HepG2 (cell line): Measurements from ENCODE around the gene CHN2. TPM values are rescaled to one million over a fixed set of nuclear protein-coding genes. Genes with fewer than 3 reads are reported as not detected.

Experiments used
- E2F2 ChIP-seq: sonication (generic); formaldehyde crosslinking; IDR thresholded peaks from 2 replicates; pipeline ENCODE4 v1.4.0; 2020; ENCODE audit warnings: missing genetic modification reagents, borderline replicate concordance
- GATAD2A ChIP-seq: IDR thresholded peaks from 2 replicates; pipeline ENCODE4 v1.6.1; 2016
- GLMP ChIP-seq: sonication (generic); formaldehyde crosslinking; IDR thresholded peaks from 2 replicates; pipeline ENCODE4 v1.9.0; 2021; ENCODE audit warnings: missing genetic modification reagents, mild to moderate bottlenecking, borderline replicate concordance
- HNF4G ChIP-seq, 2 experiments: sonication (generic) in 1 of 2; formaldehyde crosslinking in 1 of 2; IDR thresholded peaks; 2 replicates each; pipeline versions ENCODE4 v1.4.0 to v1.6.1; 2011 to 2020; ENCODE audit warnings: borderline replicate concordance in 2 of 2, low read depth in 2 of 2, mild to moderate bottlenecking in 2 of 2, low read length in 1 of 2, missing genetic modification reagents in 1 of 2, moderate library complexity in 1 of 2
- MAF1 ChIP-seq: sonication (generic); formaldehyde crosslinking; IDR thresholded peaks from 2 replicates; pipeline ENCODE4 v1.5.0; 2020; ENCODE audit warnings: missing genetic modification reagents, borderline replicate concordance
- MYC ChIP-seq: sonication (generic); formaldehyde crosslinking; IDR thresholded peaks from 2 replicates; pipeline ENCODE4 v1.9.0; 2021; ENCODE audit warnings: missing genetic modification reagents, borderline replicate concordance
- NAIF1 ChIP-seq: sonication (generic); formaldehyde crosslinking; IDR thresholded peaks from 2 replicates; pipeline ENCODE4 v1.5.0; 2020; ENCODE audit warnings: mild to moderate bottlenecking, missing genetic modification reagents, borderline replicate concordance
- NFIC ChIP-seq: IDR thresholded peaks from 2 replicates; pipeline ENCODE4 v1.6.1; 2012; ENCODE audit warnings: mild to moderate bottlenecking, low read length, inconsistent platforms
- RERE ChIP-seq: IDR thresholded peaks from 2 replicates; pipeline ENCODE4 v1.6.1; 2016; ENCODE audit warnings: low read depth, missing genetic modification reagents, missing compliant biosample characterization
- SIX4 ChIP-seq: sonication (generic); formaldehyde crosslinking; IDR thresholded peaks from 2 replicates; pipeline ENCODE4 v1.4.0; 2020; ENCODE audit warnings: missing genetic modification reagents
- STAG1 ChIP-seq: sonication (generic); formaldehyde crosslinking; IDR thresholded peaks from 2 replicates; pipeline ENCODE4 v1.4.0; 2020; ENCODE audit warnings: missing genetic modification reagents
- ZBTB2 ChIP-seq: sonication (generic); formaldehyde crosslinking; IDR thresholded peaks from 2 replicates; pipeline ENCODE4 v1.8.0; 2022; ENCODE audit warnings: low read depth, missing genetic modification reagents
- ZNF207 ChIP-seq: fragments of 450-650 bp; IDR thresholded peaks from 2 replicates; pipeline ENCODE4 v1.6.1; 2016; ENCODE audit warnings: antibody characterized with exemption, borderline replicate concordance
- ZNF460 ChIP-seq: sonication (generic); formaldehyde crosslinking; IDR thresholded peaks from 2 replicates; pipeline ENCODE4 v1.5.1; 2020; ENCODE audit warnings: missing genetic modification reagents, mild to moderate bottlenecking, borderline replicate concordance
- ZNF547 ChIP-seq: sonication (generic); formaldehyde crosslinking; IDR thresholded peaks from 2 replicates; pipeline ENCODE4 v1.5.1; 2020; ENCODE audit warnings: mild to moderate bottlenecking, missing genetic modification reagents
- ZNF580 ChIP-seq: IDR thresholded peaks from 2 replicates; pipeline ENCODE4 v1.6.1; 2016; ENCODE audit warnings: low read depth, borderline replicate concordance
- ZNF879 ChIP-seq: sonication (generic); formaldehyde crosslinking; IDR thresholded peaks from 2 replicates; pipeline ENCODE4 v1.8.1; 2023; ENCODE audit warnings: missing genetic modification reagents
- ZNF883 ChIP-seq: sonication (generic); formaldehyde crosslinking; IDR thresholded peaks from 2 replicates; pipeline ENCODE4 v1.5.1; 2020; ENCODE audit warnings: mild to moderate bottlenecking, missing genetic modification reagents; ENCODE audit errors: not compliant biosample characterization
- ZSCAN29 ChIP-seq: sonication (generic); formaldehyde crosslinking; conservative IDR thresholded peaks from 2 replicates; pipeline ENCODE4 v1.4.0; 2020; ENCODE audit warnings: mild to moderate bottlenecking, missing genetic modification reagents
- polyA plus RNA-seq, 8 experiments: library from polyadenylated mRNA; depleted of rRNA in 3 of 8; stranded (reverse) in 7 of 8; unstranded in 1 of 8; fragments of >200 nt; fragmentation: Illumina TruSeq in 4 of 8; extraction: Trizol in 4 of 8; gene quantifications; 2 replicates each; pipeline versions ENCODE4 v1.2.1 to v1.2.3, GENCODE V29; 2011 to 2016; ENCODE audit warnings: low read depth in 4 of 8, missing spikeins in 1 of 8, mixed read lengths in 1 of 8; ENCODE audit not compliant: insufficient read depth in 1 of 8
- total RNA-seq, 5 experiments: library from RNA; depleted of rRNA; stranded (reverse); fragments of >200 nt; fragmentation: Illumina TruSeq; extraction: Trizol; gene quantifications; 2 replicates each; pipeline ENCODE4 v1.2.3, GENCODE V29; 2016; ENCODE audit warnings: low read depth in 1 of 5

CHN2 gene
- total and polyA plus RNA-seq, 2 of the 13 experiments (the other 11 are each of a cell fraction or from before 2014, with no cell fraction given) = 23.5 to 30.5 TPM

GRCh38 chr7:29190349-29191045, 4.1 kb upstream of the CHN2 start (continued):
- TF ChIP-seq RERE (CRISPR knock-in tag) = peak; percentile 88
- TF ChIP-seq ZNF883 (CRISPR knock-in tag) = no peak
- TF ChIP-seq NFIC = peak; percentile 91
- TF ChIP-seq STAG1 (CRISPR knock-in tag) = peak; percentile 17; the same call in 1 of the 2 replicates
- no peak for TF ChIP-seq ZNF460 (CRISPR knock-in tag)
- TF ChIP-seq ZBTB2 (CRISPR knock-in tag) = 0 out of 2 replicates have a peak, but pooled peaks have one; percentile 26
- TF ChIP-seq ZNF547 (CRISPR knock-in tag) = no peak
- TF ChIP-seq GLMP (CRISPR knock-in tag) = no peak
- no peak for TF ChIP-seq ZNF207
- TF ChIP-seq ZNF580 = no peak
- no peak for TF ChIP-seq MAF1 (CRISPR knock-in tag)
- 0 out of 2 replicates have a peak, but pooled peaks have one; percentile 19 for TF ChIP-seq HNF4G (IDR thresholded peaks at IDR 0.05; ENCODE audit: borderline replicate concordance, low read depth, low read length)
- no peak; the same call in 1 of the 2 replicates for TF ChIP-seq HNF4G (CRISPR knock-in tag; IDR thresholded peaks at IDR 0.05; ENCODE audit: borderline replicate concordance, low read depth)
- TF ChIP-seq MYC = no peak
- no peak for TF ChIP-seq ZNF879 (CRISPR knock-in tag)
- no peak for TF ChIP-seq E2F2 (CRISPR knock-in tag)
- peak; percentile 75 for TF ChIP-seq SIX4 (CRISPR knock-in tag)
- TF ChIP-seq ZSCAN29 = peak; percentile 61; the same call in 1 of the 2 replicates
- TF ChIP-seq NAIF1 (CRISPR knock-in tag) = peak; percentile 26; the same call in 1 of the 2 replicates
- TF ChIP-seq GATAD2A (CRISPR knock-in tag) = peak; percentile 83
